Measurements from ENCODE around the gene ACSM6. TPM values are rescaled to one million over a fixed set of nuclear protein-coding genes. Genes with fewer than 3 reads are reported as not detected.
A peak's percentile ranks its signal among the peaks of the same experiment; 100 is the strongest.

The ACSM6 gene
- total RNA-seq, 4 donors from 2014 or later = 1.2 TPM; not detected in 3

GRCh38 chr10:95268438-95268837 is 74.4 kb downstream of the ACSM6 start:
- Histone ChIP-seq H3K4me3 (no peak overlapping the region), H3K36me3 (peaks cover 0 to 12% of the 10 kb centered on the region in 2 donors), H3K27me3 (no peaks in the 10 kb centered on the region), H3K9me3 (no peaks in the 10 kb centered on the region), H3K27ac (peak overlapping the region; percentile 5 to 85 (median 59)), H3K4me1 (peaks cover 0 to 20% (median 0%) of the 10 kb centered on the region in 3 donors)
- peak; percentile 57 for TF ChIP-seq POLR2AphosphoS5 (IDR thresholded peaks at IDR 0.05)
- TF ChIP-seq EP300 (IDR thresholded peaks at IDR 0.05) = no peak
- TF ChIP-seq POLR2A (IDR thresholded peaks at IDR 0.05) = no peak
- peak; percentile 51 for ATAC-seq
- 59 to 93% methylated on average over 2 to 7 of the region's 12 CpGs for WGBS, 2 donors (ENCODE audit: low coverage in 1 of 2)

GRCh38 chr10:95273393-95274312 is 79.6 kb downstream of the ACSM6 start:
- TF ChIP-seq POLR2AphosphoS5 (IDR thresholded peaks at IDR 0.05) = peak; percentile 80
- no peak for TF ChIP-seq POLR2A (IDR thresholded peaks at IDR 0.05)
- H3K4me3 ChIP-seq = no peak overlapping the region
- ATAC-seq = peak; percentile 82
- H3K36me3 ChIP-seq = no peaks in the 10 kb centered on the region
- 29 to 44% methylated on average over 1 to 13 of the region's 13 CpGs for WGBS, 2 donors (ENCODE audit: low coverage in 1 of 2)
- H3K9me3 ChIP-seq = no peaks in the 10 kb centered on the region
- peak overlapping the region; percentile 69 to 86 (median 82) for H3K27ac ChIP-seq
- peaks cover 0 to 60% (median 11%) of the 10 kb centered on the region in 3 donors for H3K4me1 ChIP-seq
- no peaks in the 10 kb centered on the region for H3K27me3 ChIP-seq

- Histone ChIP-seq H3K36me3 (no peaks in the 10 kb centered on the region), H3K27me3 (no peaks in the 10 kb centered on the region), H3K9me3 (no peaks in the 10 kb centered on the region), H3K4me1 (peaks cover 0 to 78% (median 14%) of the 10 kb centered on the region in 3 donors), H3K4me3 (no peak overlapping the region), H3K27ac (peak overlapping the region; percentile 31 to 86 (median 82))
- WGBS, 2 donors (ENCODE audit: low coverage in 1 of 2) = 73 to 83% methylated on average over 1 of the region's 1 CpG
- TF ChIP-seq EP300 (IDR thresholded peaks at IDR 0.05) = no peak
- no peak for TF ChIP-seq POLR2AphosphoS5 (IDR thresholded peaks at IDR 0.05)
- no peak for TF ChIP-seq POLR2A (IDR thresholded peaks at IDR 0.05)
- no peak for TF ChIP-seq CTCF (IDR thresholded peaks at IDR 0.05)
- ATAC-seq = no peak
Observed at GRCh38 chr10:95275726-95276366, 81.8 kb downstream of the ACSM6 start.

- peaks cover 0 to 78% (median 17%) of the 10 kb centered on the region in 3 donors for H3K4me1 ChIP-seq
- ATAC-seq = no peak
Observed at GRCh38 chr10:95276367-95277200, 82.5 kb downstream of the ACSM6 start.

GRCh38 chr10:95277201-95277570 is 83.1 kb downstream of the ACSM6 start:
- H3K9me3 ChIP-seq = no peaks in the 10 kb centered on the region
- peak; percentile 16 for ATAC-seq
- no peak overlapping the region for H3K4me3 ChIP-seq
- peak overlapping the region in 3 of 4 donors; percentile 34 to 85 (median 79) for H3K27ac ChIP-seq
- no peaks in the 10 kb centered on the region for H3K27me3 ChIP-seq
- TF ChIP-seq POLR2A (IDR thresholded peaks at IDR 0.05) (no peak), POLR2AphosphoS5 (IDR thresholded peaks at IDR 0.05) (no peak), EP300 (IDR thresholded peaks at IDR 0.05) (no peak), CTCF (IDR thresholded peaks at IDR 0.05) (no peak)
- 29% methylated on average over 1 of the region's 1 CpG; no CpG with 5 or more reads in 1 of the 2 donors for WGBS, 2 donors (ENCODE audit: low coverage in 1 of 2)
- H3K36me3 ChIP-seq = no peaks in the 10 kb centered on the region
- peaks cover 0 to 78% (median 17%) of the 10 kb centered on the region in 3 donors for H3K4me1 ChIP-seq

More at GRCh38 chr10:95276367-95277200, 82.5 kb downstream of the ACSM6 start:
- H3K9me3 ChIP-seq = no peaks in the 10 kb centered on the region
- no peaks in the 10 kb centered on the region for H3K27me3 ChIP-seq
- no peak overlapping the region for H3K4me3 ChIP-seq
- TF ChIP-seq POLR2A (IDR thresholded peaks at IDR 0.05) = no peak
- TF ChIP-seq EP300 (IDR thresholded peaks at IDR 0.05) = no peak
- no peak for TF ChIP-seq CTCF (IDR thresholded peaks at IDR 0.05)
- no peak for TF ChIP-seq POLR2AphosphoS5 (IDR thresholded peaks at IDR 0.05)
- peak overlapping the region in 3 of 4 donors; percentile 79 to 86 (median 85) for H3K27ac ChIP-seq
- WGBS, 2 donors (ENCODE audit: low coverage in 1 of 2) = 91 to 98% methylated on average over 3 to 5 of the region's 8 CpGs
- no peaks in the 10 kb centered on the region for H3K36me3 ChIP-seq
